Central memory CD8-positive, alpha-beta T cell (primary cell): ENCODE measurements around the gene NOS1AP.

Source experiments
- ATAC-seq: fragments of 150-1000 bp; cut with Tn5 transposase; replicated peaks from 2 replicates; pipeline ENCODE4 v1.10.0; 2022; ENCODE audit warnings: mild to moderate bottlenecking, moderate FRiP score, moderate number of reproducible peaks; ENCODE audit not compliant: poor library complexity, severe bottlenecking; ENCODE audit errors: extremely low read depth
- DNase-seq, 2 donors: peaks; one replicate each; pipeline ENCODE4 v3.0.0; 2021; ENCODE audit warnings: low spot score in 2 of 2
- H3K27ac Mint-ChIP-seq: one replicate; pipeline ENCODE4 v1.8.0; 2022; ENCODE audit warnings: low read depth, mild to moderate bottlenecking, moderate library complexity, mixed read lengths
- H3K27me3 Mint-ChIP-seq: one replicate; pipeline ENCODE4 v1.8.0; 2022; ENCODE audit warnings: mixed read lengths
- H3K36me3 Mint-ChIP-seq: one replicate; pipeline ENCODE4 v1.8.0; 2022; ENCODE audit warnings: mild to moderate bottlenecking, moderate library complexity, mixed read lengths; ENCODE audit not compliant: insufficient read depth
- H3K4me1 Mint-ChIP-seq: one replicate; pipeline ENCODE4 v1.8.0; 2022; ENCODE audit warnings: mixed read lengths
- H3K4me3 Mint-ChIP-seq: one replicate; pipeline ENCODE4 v1.8.0; 2022; ENCODE audit warnings: mild to moderate bottlenecking, moderate library complexity, mixed read lengths
- H3K9me3 Mint-ChIP-seq: one replicate; pipeline ENCODE4 v1.8.0; 2022; ENCODE audit warnings: mixed read lengths

Gene NOS1AP

DNA sequence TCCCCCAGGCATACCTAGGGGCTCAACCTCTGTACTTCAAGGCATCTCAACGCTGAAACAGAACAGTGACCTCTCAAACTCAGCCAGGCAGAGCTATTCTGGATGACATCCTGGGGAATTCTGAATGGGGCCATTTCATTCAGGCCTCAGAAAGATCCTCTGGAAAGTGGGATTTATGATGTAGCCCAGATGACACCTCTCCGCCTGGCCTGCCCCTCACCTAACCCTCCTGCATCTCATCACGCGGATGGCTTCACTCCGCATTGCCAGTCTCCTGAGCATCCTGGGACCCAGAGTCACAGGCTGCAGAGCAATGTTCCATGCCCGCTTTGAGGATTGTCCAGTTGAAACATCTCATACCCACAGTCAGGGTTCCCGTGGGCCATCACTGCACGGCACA lies 306.0 kb downstream of the NOS1AP start:
- no peak overlapping the region for H3K27ac Mint-ChIP-seq
- no peaks in the 10 kb centered on the region for H3K4me1 Mint-ChIP-seq
- no peak overlapping the region for H3K4me3 Mint-ChIP-seq
- no peaks in the 10 kb centered on the region for H3K36me3 Mint-ChIP-seq
- ATAC-seq: no peak
- H3K27me3 Mint-ChIP-seq: no peaks in the 10 kb centered on the region
- H3K9me3 Mint-ChIP-seq: no peaks in the 10 kb centered on the region
- no peak for DNase-seq

DNA sequence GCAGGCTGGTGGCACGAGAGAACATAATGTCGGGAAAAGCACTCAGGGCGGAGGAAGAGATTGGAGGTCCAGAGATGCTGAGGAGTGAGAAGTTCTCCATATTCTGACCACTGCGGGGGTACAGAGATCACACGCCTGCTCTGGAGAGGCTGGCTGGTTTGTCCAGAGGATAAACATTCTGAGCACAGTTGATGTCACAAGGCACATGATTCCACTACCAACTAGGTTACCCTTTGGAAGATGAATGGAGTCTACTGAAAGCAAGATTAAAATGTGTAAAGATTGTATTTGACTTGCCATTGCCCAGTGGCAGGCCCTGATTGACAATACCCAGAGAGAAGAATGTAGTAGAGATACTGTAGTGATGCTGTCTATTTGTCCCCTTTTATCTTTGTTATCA lies 307.2 kb downstream of the NOS1AP start, which contains the start of gene SPATA46:
Gene SPATA46, minus strand, starts transcription at position 164 of the 400 bp plus-strand sequence. Its CDS starts 64 bp downstream, at position 100.
- DNase-seq: no peak
- Mint-ChIP-seq H3K36me3 (no peaks in the 10 kb centered on the region), H3K4me1 (no peaks in the 10 kb centered on the region), H3K27ac (no peak within 1 kb of the TSS), H3K9me3 (no peaks in the 10 kb centered on the region), H3K4me3 (no peak within 1 kb of the TSS), H3K27me3 (no peaks in the 10 kb centered on the region)
- no peak for ATAC-seq

DNA sequence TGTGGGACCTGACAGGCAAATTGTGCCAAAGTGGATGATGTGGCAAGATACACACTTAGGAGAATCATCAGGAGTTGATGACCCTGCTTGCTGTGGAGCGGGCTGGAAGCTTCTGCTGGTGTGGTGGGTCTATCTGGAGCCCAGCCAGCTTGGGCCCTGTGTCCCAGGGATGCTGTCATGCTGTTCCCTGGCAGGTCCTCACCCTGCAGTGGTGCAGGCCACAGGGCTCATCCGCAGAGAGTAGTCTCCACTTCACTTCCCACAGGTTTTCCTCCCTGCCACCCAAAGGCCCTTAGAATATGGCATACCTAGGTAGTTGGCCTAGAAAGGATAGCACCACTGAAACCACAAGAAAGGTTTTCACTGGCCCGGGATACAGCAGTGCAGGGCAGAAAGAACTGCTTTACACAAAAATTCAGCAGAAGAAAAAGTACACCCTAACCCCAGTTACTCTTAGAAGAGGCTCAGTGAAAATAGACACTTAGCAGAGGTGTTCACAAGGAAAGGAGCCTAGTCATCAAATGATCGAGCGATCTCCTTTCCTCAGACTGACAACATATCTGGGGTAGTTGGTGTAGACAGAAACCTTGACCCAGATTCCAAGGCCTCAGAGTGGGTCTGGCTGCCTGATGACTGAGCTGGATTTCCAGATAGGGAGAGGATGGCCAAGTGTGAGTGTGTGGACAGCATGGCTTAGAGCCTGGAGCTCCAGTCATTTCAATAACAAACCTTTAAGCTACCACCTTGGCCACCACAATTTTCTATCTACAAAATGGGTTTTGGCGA lies 310.8 kb downstream of the NOS1AP start:
- Mint-ChIP-seq H3K27ac (no peak overlapping the region), H3K9me3 (no peaks in the 10 kb centered on the region), H3K27me3 (peaks cover 4% of the 10 kb centered on the region), H3K36me3 (no peaks in the 10 kb centered on the region), H3K4me3 (no peak overlapping the region), H3K4me1 (no peaks in the 10 kb centered on the region)
- ATAC-seq (no peak), DNase-seq (no peak)

DNA sequence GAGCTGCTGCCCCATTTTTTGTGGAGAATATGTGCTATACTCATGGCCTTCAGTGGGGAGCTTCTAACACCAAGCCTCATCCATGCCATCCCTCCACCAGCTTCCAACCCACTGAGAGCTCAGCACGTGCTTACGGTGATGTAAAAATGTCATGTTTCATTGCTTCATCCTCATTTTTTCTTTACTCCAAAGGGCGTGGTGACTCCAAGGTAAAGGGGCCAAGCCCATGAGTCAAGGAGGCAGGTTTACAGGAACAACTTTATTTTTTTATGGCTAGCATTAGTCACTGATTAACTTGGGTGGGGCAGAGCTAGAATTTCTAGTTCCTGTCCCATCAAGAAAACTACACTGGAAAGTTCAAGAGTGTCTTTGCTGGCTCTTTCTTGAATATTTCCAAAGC lies 311.9 kb downstream of the NOS1AP start, which contains the start of gene C1orf226:
Gene C1orf226, plus strand, starts transcription at position 346 of the 400 bp plus-strand sequence. CDS start 174 bp downstream, outside the sequence.
- no peaks in the 10 kb centered on the region for H3K36me3 Mint-ChIP-seq
- H3K4me3 Mint-ChIP-seq: no peak within 1 kb of the TSS
- no peaks in the 10 kb centered on the region for H3K9me3 Mint-ChIP-seq
- H3K27me3 Mint-ChIP-seq: peaks cover 15% of the 10 kb centered on the region
- no peak for DNase-seq
- no peak within 1 kb of the TSS for H3K27ac Mint-ChIP-seq
- H3K4me1 Mint-ChIP-seq: no peaks in the 10 kb centered on the region
- ATAC-seq: no peak

DNA sequence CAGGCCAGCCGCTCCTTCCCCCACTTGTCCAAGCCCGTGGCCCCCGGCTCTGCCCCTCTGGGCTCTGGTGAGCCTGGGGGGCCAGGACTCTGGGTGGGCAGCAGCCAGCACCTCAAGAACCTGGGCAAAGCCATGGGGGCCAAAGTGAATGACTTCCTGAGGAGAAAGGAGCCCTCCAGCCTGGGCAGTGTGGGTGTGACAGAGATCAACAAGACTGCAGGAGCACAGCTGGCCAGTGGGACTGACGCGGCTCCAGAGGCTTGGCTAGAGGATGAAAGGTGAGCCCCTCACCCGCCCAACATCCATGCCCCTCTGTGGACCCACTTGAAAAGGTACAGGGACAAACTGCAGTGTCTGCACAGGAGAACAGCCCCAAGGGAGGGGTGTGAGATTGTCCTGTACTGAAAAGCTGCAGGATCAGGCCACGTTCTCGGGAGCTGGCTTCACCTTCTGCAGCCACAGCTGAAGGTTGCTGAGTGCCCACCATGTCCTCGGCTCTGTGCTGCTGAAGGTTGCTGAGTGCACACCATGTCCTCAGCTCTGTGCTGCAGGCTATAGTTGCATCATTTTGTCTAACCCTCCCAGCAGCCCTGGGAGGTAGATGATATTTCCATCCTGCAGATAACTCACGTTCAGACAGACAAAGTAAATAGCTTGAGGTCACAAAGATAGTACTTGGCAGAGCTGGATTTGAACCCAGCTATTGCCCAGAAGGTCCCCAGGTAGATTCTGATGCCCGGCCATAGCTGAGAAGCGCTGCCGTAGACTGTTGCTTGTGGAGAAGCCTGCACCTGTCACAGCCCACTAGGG lies 312.7 kb downstream of the NOS1AP start:
- Mint-ChIP-seq H3K36me3 (no peaks in the 10 kb centered on the region), H3K4me1 (no peaks in the 10 kb centered on the region), H3K4me3 (no peak overlapping the region), H3K27me3 (peaks cover 23% of the 10 kb centered on the region), H3K9me3 (no peaks in the 10 kb centered on the region), H3K27ac (no peak overlapping the region)
- no peak for ATAC-seq
- no peak for DNase-seq

DNA sequence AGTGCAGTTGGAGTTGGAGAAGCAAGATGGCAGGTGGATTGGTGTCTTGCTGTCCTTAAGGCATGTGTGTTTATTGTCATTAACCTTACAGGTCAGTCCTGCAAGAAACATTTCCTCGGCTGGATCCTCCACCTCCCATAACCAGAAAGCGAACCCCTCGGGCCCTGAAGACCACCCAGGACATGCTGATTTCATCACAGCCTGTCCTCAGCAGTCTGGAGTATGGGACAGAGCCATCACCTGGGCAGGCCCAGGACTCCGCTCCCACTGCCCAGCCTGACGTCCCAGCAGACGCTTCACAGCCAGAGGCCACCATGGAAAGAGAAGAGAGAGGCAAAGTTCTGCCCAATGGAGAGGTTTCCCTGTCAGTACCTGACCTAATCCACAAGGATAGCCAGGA lies 313.6 kb downstream of the NOS1AP start:
- no peaks in the 10 kb centered on the region for H3K36me3 Mint-ChIP-seq

DNA sequence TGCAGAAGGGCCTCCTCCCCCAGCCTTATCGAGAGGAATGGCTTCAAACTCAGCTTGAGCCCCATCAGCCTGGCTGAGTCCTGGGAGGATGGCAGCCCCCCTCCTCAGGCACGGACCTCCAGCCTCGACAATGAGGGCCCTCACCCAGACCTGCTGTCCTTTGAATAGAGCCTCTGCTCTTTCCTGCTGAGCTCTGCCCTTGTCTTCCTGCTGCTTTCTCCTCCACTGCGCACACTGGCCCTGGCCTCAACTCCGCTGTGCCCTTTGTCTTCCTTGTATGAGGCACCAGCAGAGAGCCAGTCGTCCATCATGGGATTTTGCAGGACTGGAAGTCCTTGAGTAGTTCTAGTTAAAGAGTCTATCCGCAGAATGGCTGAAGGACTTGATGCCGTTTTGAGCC lies 314.0 kb downstream of the NOS1AP start:
- H3K4me1 Mint-ChIP-seq: no peaks in the 10 kb centered on the region
- H3K36me3 Mint-ChIP-seq: no peaks in the 10 kb centered on the region
- ATAC-seq: no peak
- peaks cover 29% of the 10 kb centered on the region for H3K27me3 Mint-ChIP-seq
- H3K27ac Mint-ChIP-seq: no peak overlapping the region
- H3K4me3 Mint-ChIP-seq: no peak overlapping the region
- no peak for DNase-seq
- H3K9me3 Mint-ChIP-seq: no peaks in the 10 kb centered on the region

More for the DNA sequence above, 313.6 kb downstream of the NOS1AP start:
- Mint-ChIP-seq H3K4me3 (no peak overlapping the region), H3K27me3 (peaks cover 25% of the 10 kb centered on the region), H3K9me3 (no peaks in the 10 kb centered on the region), H3K4me1 (no peaks in the 10 kb centered on the region), H3K27ac (no peak overlapping the region)
- DNase-seq (no peak), ATAC-seq (no peak)

DNA sequence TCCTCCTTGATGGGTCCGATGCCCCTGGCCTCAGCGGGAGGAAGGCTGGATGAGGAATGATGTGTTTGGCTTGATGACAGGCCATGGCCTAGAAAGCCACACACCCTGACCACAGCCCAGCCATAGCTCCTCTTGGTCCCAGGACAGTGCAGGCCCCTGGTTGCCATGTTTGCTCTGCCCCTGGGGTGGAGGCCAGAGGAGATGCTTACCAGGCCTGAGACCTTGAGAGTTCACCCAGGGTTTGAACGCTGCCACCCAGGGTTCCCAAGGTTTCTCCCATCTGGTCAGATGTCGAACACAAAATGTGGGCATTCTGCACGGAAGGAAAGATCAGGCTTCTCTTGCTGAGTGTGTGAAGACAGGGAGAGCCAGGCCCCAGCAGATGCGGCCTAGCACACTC lies 314.6 kb downstream of the NOS1AP start:
- H3K36me3 Mint-ChIP-seq: no peaks in the 10 kb centered on the region
- H3K4me1 Mint-ChIP-seq: no peaks in the 10 kb centered on the region
- H3K9me3 Mint-ChIP-seq: no peaks in the 10 kb centered on the region
- peaks cover 35% of the 10 kb centered on the region for H3K27me3 Mint-ChIP-seq
- H3K4me3 Mint-ChIP-seq: no peak overlapping the region
- no peak for ATAC-seq
- no peak overlapping the region for H3K27ac Mint-ChIP-seq
- no peak for DNase-seq

DNA sequence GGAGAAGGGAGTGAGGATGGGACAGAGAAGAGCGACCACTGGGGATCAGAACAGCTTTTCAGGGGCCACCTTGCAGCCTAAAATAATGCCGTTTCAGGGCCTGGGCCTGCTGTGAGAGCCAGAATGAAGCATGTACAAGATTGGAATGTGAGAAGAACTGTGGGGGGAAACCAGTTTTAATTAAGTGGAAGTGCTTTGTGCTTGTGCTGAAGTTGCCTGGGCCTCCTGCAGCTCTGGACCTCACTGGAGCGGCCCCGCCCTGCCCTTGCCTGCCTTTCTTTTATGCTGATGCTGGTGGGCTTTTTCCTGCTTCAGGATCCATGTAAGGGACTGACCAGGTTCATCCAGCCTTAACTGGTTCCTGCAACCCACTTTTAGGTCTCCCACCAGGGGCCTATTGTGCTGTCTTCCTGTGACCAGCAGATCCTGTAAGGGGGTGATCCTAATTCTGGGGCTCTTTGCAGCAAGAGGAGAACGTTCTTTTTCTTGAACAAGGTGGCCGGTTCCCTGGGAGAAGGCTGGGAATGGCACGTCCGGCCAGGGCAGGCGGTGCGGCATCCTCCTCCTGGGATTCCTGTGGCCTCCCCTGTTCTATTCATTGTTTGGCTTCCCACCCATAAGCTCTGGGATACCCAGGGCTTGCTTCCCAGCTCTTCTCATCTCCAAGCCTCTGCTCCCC lies 315.2 kb downstream of the NOS1AP start:
- Mint-ChIP-seq H3K27ac (no peak overlapping the region), H3K4me3 (no peak overlapping the region), H3K27me3 (peaks cover 41% of the 10 kb centered on the region), H3K4me1 (no peaks in the 10 kb centered on the region), H3K9me3 (no peaks in the 10 kb centered on the region), H3K36me3 (no peaks in the 10 kb centered on the region)
- ATAC-seq: no peak
- no peak for DNase-seq

DNA sequence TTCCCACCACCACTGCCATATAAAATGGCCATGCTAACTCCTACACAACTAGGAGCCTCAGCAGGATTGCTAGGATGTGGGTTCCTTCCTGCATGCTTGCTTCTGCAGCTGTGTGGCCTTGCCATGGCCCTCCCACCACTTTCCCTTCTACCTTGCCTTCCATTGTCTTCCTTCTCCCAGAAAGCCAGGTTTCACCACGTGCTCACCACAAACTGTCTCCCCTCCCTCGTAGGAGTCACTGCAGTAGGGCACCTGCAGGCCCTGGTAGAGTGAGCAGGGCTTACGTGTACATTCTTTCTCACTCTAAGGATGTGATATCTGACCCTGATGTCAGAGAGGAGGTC lies 315.8 kb downstream of the NOS1AP start:
- Mint-ChIP-seq H3K27ac (no peak overlapping the region), H3K9me3 (no peaks in the 10 kb centered on the region), H3K4me3 (no peak overlapping the region), H3K36me3 (no peaks in the 10 kb centered on the region), H3K4me1 (no peaks in the 10 kb centered on the region), H3K27me3 (peaks cover 46% of the 10 kb centered on the region)
- DNase-seq: no peak
- ATAC-seq: no peak

DNA sequence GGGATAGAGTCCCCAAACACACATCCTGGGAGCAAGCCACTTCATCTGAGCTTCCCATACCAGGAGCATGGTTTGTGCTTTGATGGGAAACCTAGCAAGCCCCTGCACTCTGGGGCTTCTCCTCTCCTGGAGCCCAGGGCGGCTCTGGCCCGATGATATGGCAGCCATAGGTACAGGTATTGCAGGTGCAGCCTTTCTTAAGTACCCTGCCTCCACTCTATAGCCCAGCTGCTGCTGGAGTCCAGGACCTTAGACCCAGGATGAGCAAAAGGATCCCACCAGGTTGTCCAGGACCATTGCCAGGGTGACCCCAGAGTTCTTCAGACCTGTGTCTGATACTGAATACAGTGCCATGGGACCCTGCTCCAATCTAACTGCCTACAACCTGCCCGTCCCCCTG lies 316.2 kb downstream of the NOS1AP start:
- Mint-ChIP-seq H3K9me3 (no peaks in the 10 kb centered on the region), H3K4me3 (no peak overlapping the region), H3K36me3 (no peaks in the 10 kb centered on the region), H3K27ac (no peak overlapping the region), H3K27me3 (peaks cover 50% of the 10 kb centered on the region), H3K4me1 (no peaks in the 10 kb centered on the region)
- DNase-seq: no peak
- ATAC-seq: no peak

DNA sequence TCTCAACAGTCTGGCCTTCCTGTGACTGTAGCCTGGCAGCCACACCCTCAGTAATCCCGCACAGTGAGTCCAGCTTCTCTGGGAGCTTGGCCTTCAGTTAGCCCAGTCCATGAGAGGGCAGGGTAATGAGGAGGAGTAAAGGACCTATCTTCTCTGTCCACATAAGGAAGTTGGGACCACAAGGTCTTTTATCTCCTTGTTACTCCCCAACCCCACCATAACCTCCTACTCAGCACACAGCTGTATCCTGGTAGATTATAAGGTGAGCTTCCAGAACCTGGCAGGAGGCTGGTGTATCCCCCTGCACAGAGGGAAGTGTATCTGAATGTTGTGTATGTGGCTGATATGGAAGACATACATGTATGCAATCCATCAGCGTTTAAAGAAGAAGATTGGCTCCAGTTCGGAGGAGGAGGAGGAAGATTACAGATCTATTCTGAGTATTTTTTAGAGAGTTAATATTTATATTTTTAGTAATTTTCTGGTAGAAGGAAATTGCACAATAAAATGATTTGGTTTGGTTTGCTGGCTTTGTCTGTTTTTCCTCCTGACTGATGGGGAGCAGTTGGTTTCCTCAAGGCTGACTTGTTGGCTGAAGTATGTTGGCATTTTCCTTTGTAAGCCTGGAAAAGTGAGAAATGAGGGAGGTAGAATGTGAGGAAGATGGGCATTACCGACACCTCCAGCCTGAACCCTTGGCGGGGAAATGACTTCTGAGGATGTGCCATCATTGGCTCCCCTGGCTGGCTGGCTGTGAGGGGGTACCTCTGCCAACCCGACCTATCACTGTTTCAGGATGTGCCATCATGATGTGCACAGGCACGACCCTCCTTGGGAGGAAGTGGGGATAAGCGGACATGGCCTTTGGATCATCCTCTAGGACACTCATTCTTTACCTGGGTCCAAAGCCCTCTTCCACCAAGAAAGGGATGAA lies 317.1 kb downstream of the NOS1AP start:
- Mint-ChIP-seq H3K4me3 (no peak overlapping the region), H3K27me3 (peaks cover 55% of the 10 kb centered on the region), H3K4me1 (no peaks in the 10 kb centered on the region), H3K27ac (no peak overlapping the region), H3K9me3 (no peaks in the 10 kb centered on the region), H3K36me3 (no peaks in the 10 kb centered on the region)
- DNase-seq (no peak), ATAC-seq (no peak)
